Measurements from ENCODE around the gene VSIG10L2.

Gene VSIG10L2

GRCh38 chr11:125948278-125949051 is 2.6 kb downstream of the VSIG10L2 start:
- DNase-seq: no peak

GRCh38 chr11:125949271-125950177 is 3.7 kb downstream of the VSIG10L2 start:
- DNase-seq: no peak

- no peak for DNase-seq
These were observed 4.3 kb downstream of the VSIG10L2 start for GRCh38 chr11:125950178-125950490.

GRCh38 chr11:125950696-125951651 is 5.1 kb downstream of the VSIG10L2 start:
- no peak for DNase-seq

- DNase-seq: no peak
These were observed 5.9 kb downstream of the VSIG10L2 start for GRCh38 chr11:125951731-125952130.

GRCh38 chr11:125952559-125952958 is 6.7 kb downstream of the VSIG10L2 start:
- DNase-seq: no peak

GRCh38 chr11:125952973-125953372 is 7.1 kb downstream of the VSIG10L2 start:
- no peak for DNase-seq

GRCh38 chr11:125953401-125953935 is 7.6 kb downstream of the VSIG10L2 start:
- DNase-seq: no peak

GRCh38 chr11:125954123-125954944 is 8.5 kb downstream of the VSIG10L2 start:
- DNase-seq: no peak

GRCh38 chr11:125954945-125955640 is 9.2 kb downstream of the VSIG10L2 start:
- DNase-seq: no peak

- DNase-seq: no peak
These were observed 10.0 kb downstream of the VSIG10L2 start for GRCh38 chr11:125955856-125956255.

GRCh38 chr11:125956391-125957134 is 10.7 kb downstream of the VSIG10L2 start:
- no peak for DNase-seq

GRCh38 chr11:125957618-125958332 is 11.9 kb downstream of the VSIG10L2 start:
- DNase-seq: peak; percentile 17

GRCh38 chr11:125958872-125959400 is 13.1 kb downstream of the VSIG10L2 start:
- no peak for DNase-seq

GRCh38 chr11:125959511-125959910 is 13.7 kb downstream of the VSIG10L2 start:
- DNase-seq: no peak

- DNase-seq: no peak
These were observed 14.1 kb downstream of the VSIG10L2 start for GRCh38 chr11:125959931-125960330.

GRCh38 chr11:125960771-125961170 is 14.9 kb downstream of the VSIG10L2 start:
- no peak for DNase-seq

GRCh38 chr11:125967515-125967914 is 21.7 kb downstream of the VSIG10L2 start:
- no peak for DNase-seq

- DNase-seq: no peak
These were observed 22.5 kb downstream of the VSIG10L2 start for GRCh38 chr11:125968354-125968753.
